ENCODE measurements around the gene FAM193A.

The FAM193A gene

DNA sequence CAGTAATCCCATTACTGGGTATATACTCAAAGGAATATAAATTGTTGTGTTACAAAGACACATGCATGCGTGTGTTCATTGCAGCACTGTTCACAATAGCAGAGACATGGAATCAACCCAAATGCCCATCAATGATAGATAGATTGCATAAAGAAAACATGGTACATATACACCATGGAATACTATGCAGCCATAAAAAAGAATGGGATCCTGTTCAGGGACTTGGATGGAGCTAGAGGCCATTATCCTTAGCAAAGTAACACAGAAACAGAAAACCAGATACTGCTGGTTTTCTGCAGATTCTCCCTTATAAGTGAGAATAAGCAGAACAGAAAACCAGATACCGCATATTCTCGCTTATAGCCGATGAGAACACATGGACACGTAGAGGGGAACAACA, 43.5 kb downstream of the FAM193A start:
- H3K27ac ChIP-seq (ENCODE audit: poor library complexity, severe bottlenecking) = no peak overlapping the region
- TF ChIP-seq, protein P1, sequence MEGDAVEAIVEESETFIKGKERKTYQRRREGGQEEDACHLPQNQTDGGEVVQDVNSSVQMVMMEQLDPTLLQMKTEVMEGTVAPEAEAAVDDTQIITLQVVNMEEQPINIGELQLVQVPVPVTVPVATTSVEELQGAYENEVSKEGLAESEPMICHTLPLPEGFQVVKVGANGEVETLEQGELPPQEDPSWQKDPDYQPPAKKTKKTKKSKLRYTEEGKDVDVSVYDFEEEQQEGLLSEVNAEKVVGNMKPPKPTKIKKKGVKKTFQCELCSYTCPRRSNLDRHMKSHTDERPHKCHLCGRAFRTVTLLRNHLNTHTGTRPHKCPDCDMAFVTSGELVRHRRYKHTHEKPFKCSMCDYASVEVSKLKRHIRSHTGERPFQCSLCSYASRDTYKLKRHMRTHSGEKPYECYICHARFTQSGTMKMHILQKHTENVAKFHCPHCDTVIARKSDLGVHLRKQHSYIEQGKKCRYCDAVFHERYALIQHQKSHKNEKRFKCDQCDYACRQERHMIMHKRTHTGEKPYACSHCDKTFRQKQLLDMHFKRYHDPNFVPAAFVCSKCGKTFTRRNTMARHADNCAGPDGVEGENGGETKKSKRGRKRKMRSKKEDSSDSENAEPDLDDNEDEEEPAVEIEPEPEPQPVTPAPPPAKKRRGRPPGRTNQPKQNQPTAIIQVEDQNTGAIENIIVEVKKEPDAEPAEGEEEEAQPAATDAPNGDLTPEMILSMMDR (IDR thresholded peaks at IDR 0.05; ENCODE audit: poor library complexity, severe bottlenecking) = no peak
- H3K27me3 ChIP-seq (ENCODE audit: insufficient read depth, poor library complexity, severe bottlenecking) = no peaks in the 10 kb centered on the region
- ATAC-seq (ENCODE audit: low read depth) (no peak), DNase-seq (ENCODE audit: low spot score) (no peak)
- no peaks in the 10 kb centered on the region for H3K9me3 ChIP-seq (ENCODE audit: severe bottlenecking)
- no peaks in the 10 kb centered on the region for H3K36me3 ChIP-seq (ENCODE audit: low read depth)
- peaks cover 7% of the 10 kb centered on the region for H3K4me1 ChIP-seq (ENCODE audit: insufficient read depth, poor library complexity, severe bottlenecking)
- H3K4me3 ChIP-seq (ENCODE audit: severe bottlenecking) = no peak overlapping the region

DNA sequence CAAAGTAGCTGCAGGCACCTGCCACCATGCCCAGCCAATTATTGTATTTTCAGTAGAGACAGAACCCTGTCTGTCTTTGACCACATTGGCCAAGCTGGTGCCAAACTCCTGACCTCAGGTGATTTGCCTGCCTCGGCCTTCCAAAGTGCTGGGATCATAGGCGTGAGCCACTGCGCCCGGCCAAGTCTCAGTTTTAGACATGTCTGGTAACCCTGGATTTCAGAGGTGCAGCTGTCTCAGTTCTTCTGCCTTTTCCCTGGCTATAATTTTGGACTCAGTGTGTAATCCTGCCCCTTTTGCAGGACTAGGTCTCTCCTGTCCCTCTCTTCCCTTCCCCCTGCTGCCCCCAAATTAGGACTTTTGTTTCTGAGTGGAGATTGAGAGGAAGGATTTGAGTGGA, 46.6 kb downstream of the FAM193A start:
- Histone ChIP-seq H3K4me3 (ENCODE audit: severe bottlenecking) (no peak overlapping the region), H3K9me3 (ENCODE audit: severe bottlenecking) (no peaks in the 10 kb centered on the region), H3K27ac (ENCODE audit: poor library complexity, severe bottlenecking) (peak overlapping the region; percentile 25), H3K36me3 (ENCODE audit: low read depth) (no peaks in the 10 kb centered on the region), H3K27me3 (ENCODE audit: insufficient read depth, poor library complexity, severe bottlenecking) (no peaks in the 10 kb centered on the region), H3K4me1 (ENCODE audit: insufficient read depth, poor library complexity, severe bottlenecking) (peaks cover 7% of the 10 kb centered on the region)
- no peak for DNase-seq (ENCODE audit: low spot score)
- peak; percentile 29; the same call in 2 of the 3 replicates for ATAC-seq (ENCODE audit: low read depth)
- TF ChIP-seq, protein P1 (IDR thresholded peaks at IDR 0.05; ENCODE audit: poor library complexity, severe bottlenecking) = no peak

DNA sequence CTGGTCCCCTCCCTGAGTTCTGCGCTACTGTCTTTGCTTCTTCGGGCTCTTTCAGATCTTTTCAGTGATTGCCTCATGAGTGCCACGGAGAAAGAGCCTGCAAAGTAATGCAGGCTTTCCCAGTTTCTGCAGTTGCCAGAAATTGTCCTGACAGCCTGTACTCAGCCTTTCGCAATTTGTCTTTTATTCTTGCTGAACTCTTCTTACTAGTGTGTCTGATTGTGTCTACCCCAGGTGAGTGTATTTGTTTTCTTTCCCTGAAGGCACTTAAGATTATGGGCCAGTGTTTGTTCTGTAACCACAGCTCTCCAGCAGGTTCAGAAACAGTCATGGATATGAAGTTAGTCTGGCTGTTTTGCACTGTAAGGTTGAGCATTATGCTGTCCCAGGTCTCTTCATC, 47.1 kb downstream of the FAM193A start:
- peak overlapping the region; percentile 25 for H3K27ac ChIP-seq (ENCODE audit: poor library complexity, severe bottlenecking)
- ATAC-seq (ENCODE audit: low read depth) = peak; percentile 93
- no peaks in the 10 kb centered on the region for H3K27me3 ChIP-seq (ENCODE audit: insufficient read depth, poor library complexity, severe bottlenecking)

DNA sequence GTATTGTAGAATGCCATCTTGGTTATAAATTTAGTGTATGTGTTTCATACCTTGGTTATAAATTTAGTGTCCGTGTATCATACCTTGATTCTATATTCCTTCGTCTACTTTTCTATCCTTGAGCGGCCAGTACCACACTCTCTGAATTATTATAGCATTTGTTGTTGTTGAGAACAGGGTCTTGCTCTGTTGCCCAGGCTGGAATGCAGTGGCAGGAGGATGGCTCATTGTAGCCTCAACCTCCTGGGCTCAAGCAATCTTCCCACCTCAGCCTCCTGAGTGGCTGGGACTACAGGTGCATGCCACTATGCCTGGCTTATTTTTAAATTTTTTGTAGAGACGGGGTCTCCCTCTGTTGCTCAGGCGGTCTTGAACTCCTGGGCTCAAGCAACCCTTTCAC, 50.1 kb downstream of the FAM193A start:
- TF ChIP-seq, protein P1 (IDR thresholded peaks at IDR 0.05; ENCODE audit: poor library complexity, severe bottlenecking) = no peak
- H3K27ac ChIP-seq (ENCODE audit: poor library complexity, severe bottlenecking) = no peak overlapping the region
- H3K9me3 ChIP-seq (ENCODE audit: severe bottlenecking) = no peaks in the 10 kb centered on the region
- no peak overlapping the region for H3K4me3 ChIP-seq (ENCODE audit: severe bottlenecking)
- DNase-seq (ENCODE audit: low spot score) (no peak), ATAC-seq (ENCODE audit: low read depth) (no peak)
- H3K4me1 ChIP-seq (ENCODE audit: insufficient read depth, poor library complexity, severe bottlenecking) = peaks cover 7% of the 10 kb centered on the region
- no peaks in the 10 kb centered on the region for H3K36me3 ChIP-seq (ENCODE audit: low read depth)
- H3K27me3 ChIP-seq (ENCODE audit: insufficient read depth, poor library complexity, severe bottlenecking) = no peaks in the 10 kb centered on the region

More for the DNA sequence above, 47.1 kb downstream of the FAM193A start:
- no peaks in the 10 kb centered on the region for H3K9me3 ChIP-seq (ENCODE audit: severe bottlenecking)
- H3K36me3 ChIP-seq (ENCODE audit: low read depth) = no peaks in the 10 kb centered on the region
- H3K4me1 ChIP-seq (ENCODE audit: insufficient read depth, poor library complexity, severe bottlenecking) = peaks cover 7% of the 10 kb centered on the region
- TF ChIP-seq, protein P1 (IDR thresholded peaks at IDR 0.05; ENCODE audit: poor library complexity, severe bottlenecking) = no peak
- no peak for DNase-seq (ENCODE audit: low spot score)
- H3K4me3 ChIP-seq (ENCODE audit: severe bottlenecking) = no peak overlapping the region

DNA sequence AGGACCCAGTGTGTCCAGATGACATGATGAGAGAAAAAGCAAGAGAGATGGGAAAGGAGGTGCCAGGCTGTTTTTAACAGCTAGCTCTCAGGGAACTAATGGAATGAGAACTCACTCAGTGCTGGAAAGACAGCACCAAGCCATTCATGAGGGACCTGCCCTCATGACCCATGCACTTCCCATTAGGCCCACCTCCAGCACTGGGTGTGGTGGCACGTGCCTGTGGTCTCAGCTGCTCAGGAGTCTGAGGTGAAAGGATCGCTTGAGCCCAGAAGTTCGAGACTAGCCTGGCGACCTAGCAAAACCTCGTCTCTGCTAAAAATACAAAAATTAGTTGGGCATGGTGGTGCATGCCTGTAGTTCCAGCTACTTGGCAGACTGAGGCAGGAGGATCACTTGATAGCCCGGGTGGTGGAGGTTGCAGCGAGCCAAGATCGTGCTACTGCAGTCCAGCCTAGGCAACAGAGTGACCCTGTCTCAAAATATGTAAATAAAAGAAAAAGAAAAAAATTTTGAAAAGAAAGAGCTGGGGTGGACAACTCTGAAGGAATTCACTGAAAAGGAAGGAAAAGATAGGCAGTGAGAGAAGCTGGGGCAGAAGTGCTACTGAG, 50.9 kb downstream of the FAM193A start:
- ATAC-seq (ENCODE audit: low read depth) (no peak), DNase-seq (ENCODE audit: low spot score) (no peak)
- Histone ChIP-seq H3K9me3 (ENCODE audit: severe bottlenecking) (no peaks in the 10 kb centered on the region), H3K27ac (ENCODE audit: poor library complexity, severe bottlenecking) (no peak overlapping the region), H3K4me3 (ENCODE audit: severe bottlenecking) (no peak overlapping the region), H3K27me3 (ENCODE audit: insufficient read depth, poor library complexity, severe bottlenecking) (no peaks in the 10 kb centered on the region), H3K4me1 (ENCODE audit: insufficient read depth, poor library complexity, severe bottlenecking) (peaks cover 7% of the 10 kb centered on the region), H3K36me3 (ENCODE audit: low read depth) (no peaks in the 10 kb centered on the region)
- TF ChIP-seq, protein P1 (IDR thresholded peaks at IDR 0.05; ENCODE audit: poor library complexity, severe bottlenecking) = no peak
